HL-60/S4 (cell line): ENCODE measurements around the gene ADGRA1.

Source experiments
- in situ Hi-C: fragments of 300-500 bp; cut with MboI; formaldehyde crosslinking; loops from 2 replicates; pipeline ENCODE4 v1.14.3; 2022; ENCODE audit warnings: low sequenced_read_pairs

Gene ADGRA1

DNA sequence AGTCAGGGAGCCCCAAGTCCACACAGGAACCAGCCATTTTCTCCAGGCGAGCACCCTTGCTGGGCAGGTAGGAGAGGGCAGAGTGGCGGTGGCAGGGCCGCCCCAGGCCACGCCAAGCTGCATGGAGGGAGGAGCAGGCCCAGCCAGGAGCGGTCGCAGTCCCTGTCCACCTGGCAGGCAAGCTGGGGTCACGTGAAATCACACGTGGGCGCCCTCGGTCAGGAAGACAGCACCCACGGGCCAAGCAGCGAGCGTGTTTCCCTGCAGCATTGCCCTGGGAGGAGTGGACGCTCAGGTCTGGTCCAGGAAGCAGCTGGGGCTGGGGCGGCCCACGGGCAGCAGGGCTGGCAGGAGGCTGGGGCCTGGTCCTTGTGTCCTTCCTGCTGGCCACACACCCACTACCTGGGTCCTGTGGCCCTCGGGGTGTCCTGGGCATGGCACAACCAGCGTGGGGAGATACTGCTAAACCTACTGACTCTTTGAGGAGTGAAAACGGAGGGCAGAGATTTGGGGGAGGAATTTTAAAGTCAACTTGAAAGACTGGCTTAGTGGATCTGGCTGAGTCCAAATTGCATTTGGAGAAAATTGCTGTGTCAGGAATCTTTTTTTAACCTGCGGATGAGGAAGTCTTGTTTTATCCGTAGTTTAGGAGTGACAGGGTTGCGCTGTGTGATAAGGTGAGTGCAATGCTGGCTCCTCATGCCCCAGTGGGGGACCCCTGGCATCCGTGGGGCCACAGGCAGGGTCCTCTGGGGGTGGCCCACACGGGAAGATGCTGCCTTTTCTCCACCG, 12.2 kb upstream of the ADGRA1 start:
- in situ Hi-C loops: no loop called here

DNA sequence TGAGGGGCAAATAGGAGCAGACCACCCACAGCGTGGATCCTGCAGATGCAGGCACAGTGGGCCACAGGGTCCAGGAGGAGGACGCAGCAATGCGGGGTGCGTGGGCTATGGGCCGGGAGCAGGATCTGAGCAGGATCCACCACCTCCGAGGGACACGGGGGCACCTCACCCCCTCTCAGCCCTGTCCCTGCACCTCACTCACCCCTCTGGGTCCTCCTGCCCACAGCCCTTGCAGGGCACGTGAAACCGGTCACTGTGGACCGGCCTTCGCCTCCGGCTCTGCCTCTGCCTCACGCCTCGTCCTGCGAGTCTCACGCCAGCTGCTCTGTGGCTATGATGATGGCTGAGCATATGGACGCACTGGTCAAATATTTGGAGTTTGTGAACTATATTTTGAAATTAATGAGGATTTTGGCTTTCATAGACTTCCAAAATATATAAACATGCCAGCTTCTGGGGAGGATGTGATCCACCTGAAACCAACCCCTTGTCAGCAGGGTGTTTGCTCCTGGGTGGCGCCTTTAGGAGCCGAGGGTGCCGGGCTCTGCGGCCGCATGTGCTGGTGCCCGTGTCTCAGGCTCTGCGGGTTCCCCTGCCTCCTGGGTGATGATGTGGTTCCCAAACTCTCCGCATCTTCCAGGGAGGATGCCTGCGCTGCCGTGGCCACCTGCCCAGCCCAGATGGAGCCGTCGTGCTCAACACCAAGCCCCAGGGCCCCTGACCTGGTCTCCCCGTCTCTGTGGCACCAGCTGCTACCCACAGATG, 11.3 kb upstream of the ADGRA1 start:
- in situ Hi-C loops: no loop called here

DNA sequence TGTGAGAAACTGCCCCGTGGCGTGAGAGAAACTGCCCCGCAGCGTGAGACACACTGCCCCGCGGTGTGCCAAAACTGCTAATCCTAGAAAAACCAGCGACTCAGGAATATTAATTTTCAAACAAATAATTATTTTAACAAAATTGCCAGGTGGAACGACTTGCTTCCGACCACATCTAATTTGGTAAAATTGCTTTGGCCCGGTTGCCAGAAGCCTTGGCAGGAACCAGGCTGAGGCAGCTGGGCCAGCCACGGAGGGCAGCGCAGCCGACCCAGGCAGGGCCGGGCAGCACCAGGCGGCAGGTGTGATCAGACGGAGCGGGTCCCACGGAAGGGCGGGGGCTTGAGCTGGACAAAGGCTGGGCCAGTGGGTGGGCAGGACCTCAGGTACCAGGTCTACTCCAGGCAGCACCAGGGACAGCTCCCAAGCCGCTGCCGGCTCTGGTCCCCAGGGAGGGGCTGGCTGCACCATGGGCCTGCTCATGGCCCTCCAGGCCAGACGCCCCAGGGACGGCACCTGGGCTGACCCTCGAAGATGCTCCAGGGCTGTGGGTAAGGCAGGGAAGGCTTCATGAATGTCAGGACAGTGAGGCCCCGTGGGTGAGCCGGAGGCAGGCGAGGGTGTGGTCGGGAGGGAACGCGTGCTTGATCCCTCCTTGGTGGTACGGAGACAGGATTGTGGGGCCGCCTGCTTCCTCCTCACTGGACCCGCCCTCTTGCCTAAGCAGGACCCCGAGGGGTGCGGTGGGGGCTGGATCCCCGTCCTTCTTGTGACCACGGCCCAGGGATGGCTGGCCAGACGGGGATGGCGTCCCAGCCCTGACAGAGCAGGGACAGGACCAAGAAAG, 7.7 kb upstream of the ADGRA1 start:
- in situ Hi-C loops: no loop called here

DNA sequence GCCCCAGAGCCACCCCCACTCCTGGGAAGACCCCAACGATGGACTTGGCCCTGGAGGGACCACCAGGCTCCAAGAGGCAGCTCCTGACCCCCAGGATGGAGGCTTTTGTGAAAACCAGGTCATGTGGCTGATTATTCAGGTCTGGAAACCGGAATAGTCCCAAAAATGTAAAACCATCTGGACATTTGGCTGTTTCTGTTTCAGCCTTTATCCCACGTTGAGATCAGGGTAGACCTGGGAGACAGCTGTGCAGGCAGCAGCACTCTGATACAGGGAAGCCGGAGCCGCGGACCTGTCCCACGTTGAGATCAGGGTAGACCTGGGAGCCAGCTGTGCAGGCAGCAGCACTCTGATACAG, 7.1 kb upstream of the ADGRA1 start:
- in situ Hi-C loops: no loop called here

DNA sequence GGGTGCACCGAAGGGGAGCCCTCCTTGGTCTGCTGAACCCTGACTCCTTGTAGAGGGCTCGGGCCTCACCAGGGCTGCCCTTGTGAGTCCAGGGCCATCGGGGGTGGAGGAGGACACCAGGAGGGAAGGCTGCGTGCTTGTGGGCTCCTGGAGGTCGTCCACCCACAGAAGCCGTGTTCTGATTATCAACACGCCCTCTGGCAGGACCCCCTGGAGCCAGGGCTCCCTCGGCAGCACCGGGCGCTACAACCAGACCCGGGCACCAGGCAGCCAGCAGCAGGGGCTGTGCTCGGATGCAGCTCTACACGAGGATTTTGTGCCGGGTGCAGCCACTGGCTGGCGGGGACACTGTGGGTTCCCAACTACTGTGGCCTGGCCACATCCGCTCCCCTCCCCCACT, 6.1 kb upstream of the ADGRA1 start:
- in situ Hi-C loops: no loop called here

DNA sequence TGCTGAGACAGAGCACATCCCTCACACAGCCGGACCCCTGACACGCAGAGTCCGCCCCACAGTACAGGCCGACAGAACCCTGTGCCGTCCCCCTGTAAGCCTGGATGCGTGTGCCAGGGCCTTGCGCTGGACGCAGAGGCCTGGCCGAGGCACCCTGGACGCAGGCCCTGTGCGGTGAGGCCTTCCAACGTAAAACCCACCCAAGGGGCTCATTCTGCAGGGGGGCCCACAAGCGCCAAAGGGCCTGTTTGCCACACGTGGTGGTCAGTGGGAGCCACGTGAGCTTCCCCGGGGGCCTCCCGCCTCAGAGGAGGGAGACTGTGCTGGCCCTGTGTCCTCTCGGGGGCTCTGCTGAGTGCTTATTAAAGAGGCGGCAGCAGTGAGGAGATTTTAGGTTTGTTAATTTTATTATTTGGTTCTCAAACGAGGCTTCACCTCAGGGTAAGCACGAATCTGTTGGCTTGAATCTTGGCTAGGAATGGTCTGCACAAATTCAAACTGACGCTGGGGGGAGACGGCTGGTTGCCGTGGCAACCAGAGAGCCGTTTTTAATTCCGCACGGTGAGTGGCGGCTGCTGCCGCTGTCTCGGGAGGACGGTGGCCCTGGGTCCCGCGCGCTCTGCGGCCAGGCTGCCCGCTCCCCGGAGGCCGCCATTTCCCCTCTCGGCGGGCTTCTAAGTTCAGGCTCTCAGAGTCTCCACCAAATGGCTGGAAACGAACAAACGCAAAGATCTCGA, 4.9 kb upstream of the ADGRA1 start:
- in situ Hi-C loops: no loop called here

DNA sequence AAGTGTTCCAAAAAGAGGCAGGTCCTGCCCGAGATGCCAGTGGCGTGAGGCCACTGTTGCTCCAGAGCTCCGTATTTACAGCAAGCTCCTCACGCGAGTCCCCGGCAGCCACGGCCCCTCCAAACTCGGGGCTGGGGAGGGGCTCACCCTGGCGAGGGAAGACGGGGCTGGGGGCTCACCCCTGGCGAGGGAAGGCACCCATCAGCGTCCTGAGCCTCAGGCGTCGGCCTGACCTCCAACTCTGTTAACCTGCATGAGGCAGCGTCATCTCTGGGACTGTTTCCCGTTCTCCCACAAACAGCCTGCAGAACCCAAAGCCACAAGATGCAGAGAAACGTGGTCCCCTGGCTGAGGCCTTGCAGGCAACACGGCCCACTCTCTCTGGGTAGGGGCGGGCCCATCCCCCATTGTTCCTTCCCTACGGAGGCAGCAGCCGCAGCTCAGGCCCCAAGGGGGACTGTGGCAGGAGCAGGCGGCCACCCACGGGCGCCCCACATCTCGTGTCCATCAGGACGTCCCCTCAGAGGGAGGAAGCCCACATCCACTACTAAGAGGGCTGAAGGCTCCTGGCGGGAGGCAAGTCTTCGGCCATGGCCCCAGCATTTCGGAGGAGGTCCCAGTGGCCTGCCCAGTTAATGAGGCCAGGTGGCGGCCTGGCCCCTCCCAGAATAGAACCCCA, 4.2 kb upstream of the ADGRA1 start:
- in situ Hi-C loops: no loop called here

DNA sequence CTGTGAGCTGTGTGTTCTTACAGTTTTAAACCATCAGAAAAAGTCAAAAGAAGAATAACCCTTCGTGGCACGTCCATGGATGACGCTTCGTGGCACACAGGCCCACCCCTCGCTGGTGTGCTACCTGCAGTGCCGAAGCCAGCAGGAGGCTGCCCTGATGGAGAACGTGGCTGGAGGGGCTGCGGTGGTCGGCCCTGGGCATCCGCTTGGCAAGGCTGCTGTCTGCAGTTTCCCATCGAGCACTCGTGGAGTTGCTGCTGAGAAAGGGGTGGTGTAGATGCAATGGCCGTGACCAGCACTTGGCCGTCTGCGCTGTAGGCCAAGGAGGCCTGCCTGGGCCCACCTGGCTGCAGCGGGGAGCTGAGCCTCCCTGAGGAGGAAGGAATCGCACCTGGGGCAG, 3.2 kb upstream of the ADGRA1 start:
- in situ Hi-C loops: no loop called here

DNA sequence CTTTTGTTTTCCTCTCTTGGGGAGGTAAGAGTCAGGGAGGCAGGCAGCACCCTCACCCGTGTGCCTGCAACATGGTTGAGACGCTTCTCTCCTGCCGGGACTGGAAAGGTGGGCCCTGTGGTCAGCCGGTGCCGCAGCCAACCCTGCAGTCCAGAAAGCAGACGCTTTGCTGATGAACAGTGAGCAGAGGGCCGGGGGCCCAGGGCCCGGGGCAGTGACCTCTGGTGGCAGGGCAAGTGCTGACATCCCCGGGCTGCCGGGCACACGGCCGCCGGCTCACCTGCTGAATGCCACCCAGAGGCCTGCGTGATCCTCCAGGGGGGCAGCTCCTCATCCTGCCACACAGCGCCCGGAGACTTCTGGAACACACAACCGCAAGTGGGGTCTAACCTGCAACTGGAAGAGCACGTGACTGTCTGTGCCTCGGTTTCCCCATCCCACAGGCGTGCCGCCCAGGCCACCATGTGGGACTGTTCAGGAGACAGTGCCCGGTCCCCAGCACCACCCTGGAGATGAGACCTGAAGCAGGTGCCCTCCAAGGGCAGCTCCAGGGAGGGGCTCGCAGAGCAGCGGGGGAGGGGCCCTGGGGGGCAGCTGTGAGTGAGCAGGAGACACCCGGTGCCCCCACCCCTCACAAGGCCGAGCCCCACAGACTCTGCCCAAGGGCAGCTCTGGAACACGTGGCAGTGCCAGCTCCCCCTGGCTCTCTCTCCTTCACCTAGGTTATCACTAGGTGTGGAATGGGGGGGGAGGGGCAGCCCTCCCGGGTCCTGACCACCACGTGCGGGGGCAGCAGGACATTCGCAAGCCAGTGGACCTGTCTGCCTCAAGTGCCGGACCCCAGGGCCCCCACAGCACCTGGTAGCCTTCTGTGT, 2.2 kb upstream of the ADGRA1 start:
- in situ Hi-C loops: no loop called here

DNA sequence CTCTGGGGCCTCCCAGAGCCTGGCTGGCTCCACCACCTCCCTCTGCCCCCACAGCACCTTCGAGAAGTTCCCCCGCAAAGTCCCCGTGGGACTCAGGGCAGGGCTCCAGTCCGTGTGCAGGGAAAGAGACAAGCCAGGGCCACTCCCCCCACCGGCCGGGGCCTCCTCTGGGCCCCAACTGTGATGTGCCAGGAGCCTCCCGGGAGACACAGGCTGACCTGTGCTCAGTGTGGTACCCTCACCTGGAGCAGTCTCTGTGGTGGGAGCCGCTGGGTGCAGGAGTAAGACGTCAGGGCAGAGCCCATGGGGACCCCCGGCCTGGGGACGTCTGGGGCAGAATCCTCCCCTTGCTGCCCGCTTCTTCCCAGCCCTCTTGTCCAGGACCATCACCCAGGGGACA, 1.5 kb upstream of the ADGRA1 start:
- in situ Hi-C loops: no loop called here

DNA sequence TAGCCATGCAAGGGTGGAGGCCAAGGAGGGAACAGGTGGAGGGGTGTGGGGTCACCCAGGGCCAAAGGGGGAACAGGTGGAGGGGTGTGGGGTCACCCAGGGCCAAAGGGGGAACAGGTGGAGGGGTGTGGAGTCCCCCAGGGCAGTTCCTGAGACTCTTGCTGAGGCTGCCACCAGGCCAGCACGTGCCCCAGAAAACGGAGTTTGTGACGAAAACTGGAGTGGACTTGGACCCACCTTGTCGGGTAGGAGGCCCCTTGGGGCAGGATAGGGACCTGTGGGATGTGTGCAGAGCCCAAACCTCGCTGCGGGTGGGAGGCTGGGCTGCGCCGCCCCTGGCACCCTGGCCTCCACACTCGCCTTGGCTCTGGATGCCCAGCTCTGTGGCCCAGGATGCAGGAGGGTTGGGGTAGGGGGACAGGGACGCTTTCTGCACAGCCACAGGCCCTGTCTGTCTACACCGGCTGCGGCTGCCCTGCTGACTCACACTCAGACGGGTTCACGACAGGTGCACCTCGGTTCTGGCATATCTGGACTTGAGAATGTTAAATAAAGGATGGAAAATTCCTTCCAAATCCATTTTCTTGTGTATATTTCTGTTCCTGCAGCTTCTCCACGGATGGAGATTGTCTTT, 562 bp upstream of the ADGRA1 start:
- in situ Hi-C loops: no loop called here

DNA sequence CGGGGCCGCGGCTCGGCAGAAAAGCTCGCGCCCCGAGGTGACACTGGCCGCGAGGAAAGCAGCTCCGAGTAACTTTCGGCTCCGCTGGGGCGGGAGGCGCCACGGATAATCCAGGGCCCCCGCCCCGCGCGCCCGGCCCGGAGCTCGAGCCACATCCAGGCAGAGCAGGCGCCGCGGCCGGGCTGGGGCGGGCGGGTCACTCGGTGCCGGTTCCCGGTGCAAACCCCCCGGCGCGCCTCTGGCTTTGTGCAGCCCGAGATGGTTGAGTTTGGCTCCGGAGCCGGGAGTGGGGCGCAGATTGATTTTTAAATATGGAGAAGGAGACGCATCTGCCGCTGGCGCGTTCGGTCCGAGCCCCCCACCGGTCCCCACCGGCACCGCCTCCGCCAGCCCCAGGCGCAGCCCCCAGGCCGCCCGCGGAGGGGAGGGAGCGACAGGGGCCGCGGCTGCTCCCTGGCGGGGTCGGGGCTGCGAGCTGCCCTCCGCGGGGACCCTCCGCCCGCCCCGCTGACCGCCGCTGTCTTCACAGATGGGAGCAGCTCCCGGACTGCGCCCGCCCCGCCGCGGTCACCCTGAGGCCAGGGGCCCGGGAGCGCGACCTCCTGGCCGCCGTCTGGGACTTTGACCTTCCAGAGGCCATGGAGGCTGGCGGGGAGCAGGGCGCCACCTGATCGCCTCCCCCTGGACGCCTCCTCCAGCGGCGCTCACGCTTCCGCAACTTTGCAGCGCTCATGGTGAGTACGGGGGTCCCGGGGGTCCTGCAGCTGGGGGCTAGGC, 643 bp downstream of the ADGRA1 start:
- in situ Hi-C loops: no loop called here

DNA sequence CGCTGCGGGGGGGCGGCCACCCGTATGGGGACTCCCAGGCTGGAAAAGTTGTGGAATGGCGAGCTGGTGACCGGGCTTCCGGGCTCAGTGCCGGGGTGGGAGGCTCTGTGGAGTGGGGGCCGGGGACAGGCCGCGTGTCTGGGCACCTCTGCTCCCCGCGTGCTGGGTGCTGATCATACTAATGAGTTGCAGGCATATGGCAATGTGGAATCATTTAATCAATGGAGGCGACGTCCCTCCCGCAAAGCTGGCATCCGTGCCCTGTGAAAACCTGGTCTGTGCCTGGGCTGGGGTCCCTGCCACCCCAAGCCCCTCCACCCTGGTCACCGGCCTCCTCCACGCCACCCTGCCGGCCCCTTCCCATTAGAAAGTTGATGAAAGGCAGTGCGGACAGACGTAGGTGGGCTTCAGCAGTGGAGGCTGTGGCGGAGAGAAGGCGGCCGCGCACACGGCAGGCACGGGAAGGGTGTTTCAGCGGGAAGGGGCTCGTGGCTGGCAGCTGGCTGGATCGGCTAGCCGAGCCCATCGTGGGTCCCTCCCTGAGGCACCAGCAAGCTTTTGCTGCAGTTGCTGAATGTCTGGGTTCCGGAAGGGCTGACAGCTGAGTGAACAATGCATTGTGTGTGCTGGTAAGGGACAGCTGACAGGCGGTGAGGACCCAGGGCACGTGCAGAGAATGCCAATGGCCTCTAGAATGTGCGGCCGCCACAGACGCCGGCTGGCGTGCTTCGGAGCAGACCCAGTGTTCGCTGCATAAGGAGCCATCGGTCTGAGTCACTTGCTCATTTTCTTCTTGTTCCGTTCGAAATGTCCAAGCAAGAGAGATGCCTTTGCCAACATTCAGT, 1.5 kb downstream of the ADGRA1 start:
- in situ Hi-C loops: no loop called here

DNA sequence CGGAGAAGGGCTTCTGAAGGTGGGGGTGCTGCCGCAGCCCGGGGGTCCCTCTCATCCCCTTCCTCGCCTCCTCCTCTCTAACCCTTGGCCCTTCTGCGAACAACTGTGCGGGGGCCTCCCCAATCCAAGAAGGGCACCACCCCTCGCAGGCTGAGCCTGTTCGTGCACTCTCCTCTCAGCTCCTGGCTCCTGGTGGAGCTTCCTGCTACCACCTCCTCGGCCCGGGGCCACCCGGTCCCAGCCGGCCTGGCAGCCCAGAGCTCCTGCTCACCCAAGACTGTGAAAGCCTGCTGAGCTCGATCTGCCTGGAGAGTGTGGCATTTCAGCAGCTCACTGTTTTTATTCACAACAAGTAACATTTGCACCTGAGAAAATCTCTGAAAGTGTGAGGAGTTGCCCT, 2.4 kb downstream of the ADGRA1 start:
- in situ Hi-C loops: no loop called here

DNA sequence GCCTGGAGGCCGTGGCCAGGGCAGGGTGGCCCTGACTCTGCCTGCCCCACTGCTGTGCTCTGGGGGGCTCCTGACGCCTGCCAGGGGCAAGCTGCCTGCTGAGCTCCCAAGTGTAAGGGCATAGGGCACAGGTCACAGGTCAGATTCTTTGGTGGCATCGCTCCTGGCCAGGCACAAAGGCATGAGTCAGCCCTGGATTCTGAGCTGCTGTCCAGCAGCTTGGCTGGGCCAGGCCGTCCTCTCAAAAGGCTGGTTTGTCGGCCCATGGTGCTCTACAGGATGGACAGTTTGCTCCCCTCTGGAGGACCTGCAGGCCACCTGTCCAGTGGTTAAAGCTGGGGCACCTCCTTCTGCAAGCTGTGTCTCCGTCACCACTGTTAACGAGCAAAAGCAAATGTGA, 2.9 kb downstream of the ADGRA1 start:
- in situ Hi-C loops: no loop called here

DNA sequence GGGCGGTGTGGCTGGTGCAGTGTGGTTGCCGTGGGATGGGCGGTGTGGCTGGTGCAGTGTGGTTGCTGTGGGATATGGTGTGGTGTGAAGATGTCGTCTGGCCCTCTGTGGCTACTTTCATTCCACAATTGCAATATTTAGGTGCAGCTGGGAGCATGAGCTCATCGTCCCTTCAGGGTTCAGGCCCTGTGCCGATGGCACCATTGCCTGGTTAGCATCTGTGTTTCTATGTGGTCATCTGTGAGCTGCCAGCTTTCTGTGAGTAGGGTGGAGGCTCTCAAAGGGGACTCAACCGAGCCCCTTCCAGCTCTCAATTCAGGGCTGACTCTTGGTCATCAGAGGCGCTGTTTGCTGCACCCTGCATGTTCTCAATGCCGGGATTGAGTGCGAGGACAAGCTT, 3.6 kb downstream of the ADGRA1 start:
- in situ Hi-C loops: no loop called here

DNA sequence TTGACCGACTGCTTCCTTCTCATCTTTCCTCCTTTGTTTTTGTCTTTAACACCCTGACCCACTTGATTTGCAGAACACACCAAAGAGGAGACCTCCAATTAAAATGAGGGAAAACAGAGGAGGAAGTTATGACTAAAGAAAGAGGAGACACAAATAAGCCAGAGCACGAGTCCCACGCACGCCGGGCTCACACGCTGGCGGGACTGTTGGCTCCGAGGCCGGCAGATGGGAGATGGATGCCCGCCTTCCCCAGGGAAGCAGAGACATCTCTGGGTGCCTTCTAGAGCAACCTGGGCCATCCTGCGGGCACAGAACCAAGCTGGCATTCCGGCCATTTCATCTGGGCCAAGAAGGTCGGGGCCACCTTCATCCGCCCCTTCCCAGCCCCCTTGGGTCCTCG, 5.6 kb downstream of the ADGRA1 start:
- in situ Hi-C loops: no loop called here
